PC-9 (cell line): Measurements from ENCODE around the gene PNMA6F. TPM values are rescaled to one million over a fixed set of nuclear protein-coding genes. Genes with fewer than 3 reads are reported as not detected.

Experiments
- BruUV-seq: library from RNA; stranded (reverse); fragments of 400-500 nt; replicated peaks from 2 replicates; lab custom pipeline; 2021; lab: Mats Ljungman, UMichigan
- CTCF ChIA-PET: fragments of 300-600 bp; sonication (Branson Sonifier 250); formaldehyde crosslinking; loops from one replicate; lab custom pipeline; 2022; ENCODE audit warnings: antibody characterized with exemption; lab: Charles Lee
- POLR2A ChIA-PET: fragments of 300-600 bp; sonication (Branson Sonifier 250); formaldehyde crosslinking; loops from one replicate; lab custom pipeline; 2022; ENCODE audit warnings: antibody characterized with exemption; ENCODE audit not compliant: unreplicated experiment; lab: Charles Lee
- DNase-seq, 2 experiments: peaks; one replicate each; pipeline versions ENCODE4 v3.0.0 to v3.0.0-alpha.2; 2015 to 2022; ENCODE audit warnings: mixed read lengths in 1 of 2
- H2AFZ ChIP-seq: fragments of 200-600 bp; sonication (generic); 2 replicates; pipeline ENCODE4 v1.8.1; 2017; ENCODE audit warnings: antibody characterized with exemption
- H3F3A ChIP-seq: fragments of 200-600 bp; sonication (generic); 2 replicates; pipeline ENCODE4 v1.8.1; 2017; ENCODE audit warnings: antibody characterized with exemption, mild to moderate bottlenecking, low read depth; ENCODE audit not compliant: insufficient read depth
- H3K27ac ChIP-seq: fragments of 200-600 bp; sonication (generic); 2 replicates; pipeline ENCODE4 v1.6.1; 2016; ENCODE audit warnings: mixed run types
- H3K27me3 ChIP-seq: fragments of 200-600 bp; sonication (generic); 2 replicates; pipeline ENCODE4 v1.6.1; 2016; ENCODE audit warnings: low read depth, mixed run types; ENCODE audit not compliant: insufficient read depth
- H3K36me3 ChIP-seq: fragments of 200-600 bp; sonication (generic); 2 replicates; pipeline ENCODE4 v1.6.1; 2016; ENCODE audit warnings: low read depth, mixed run types
- H3K4me1 ChIP-seq: fragments of 200-600 bp; sonication (generic); replicated peaks from 2 replicates; pipeline ENCODE4 v1.6.1; 2016; ENCODE audit warnings: mixed run types; ENCODE audit not compliant: insufficient read depth
- H3K4me2 ChIP-seq: fragments of 200-600 bp; sonication (generic); 2 replicates; pipeline ENCODE4 v1.6.1; 2017; ENCODE audit warnings: mixed run types
- H3K4me3 ChIP-seq: fragments of 200-600 bp; sonication (generic); 2 replicates; pipeline ENCODE4 v1.6.1; 2016; ENCODE audit warnings: mixed run types
- H3K79me2 ChIP-seq: fragments of 200-600 bp; sonication (generic); 2 replicates; pipeline ENCODE4 v1.6.1; 2017; ENCODE audit warnings: low read depth, mixed run types
- H3K9me2 ChIP-seq: fragments of 200-600 bp; sonication (generic); 2 replicates; pipeline ENCODE4 v1.8.1; 2017; ENCODE audit warnings: mild to moderate bottlenecking; ENCODE audit not compliant: insufficient read depth
- H3K9me3 ChIP-seq: fragments of 200-600 bp; sonication (generic); 2 replicates; pipeline ENCODE4 v1.8.1; 2016; ENCODE audit warnings: low read depth; ENCODE audit not compliant: insufficient read depth
- H4K20me1 ChIP-seq: fragments of 200-600 bp; sonication (generic); 2 replicates; pipeline ENCODE4 v1.8.1; 2017; ENCODE audit not compliant: insufficient read depth
- CTCF ChIP-seq: fragments of 200-600 bp; sonication (generic); conservative IDR thresholded peaks from 2 replicates; pipeline ENCODE4 v1.6.1; 2017; ENCODE audit warnings: mixed run types, antibody characterized with exemption, mild to moderate bottlenecking, moderate library complexity
- EZH2 ChIP-seq: fragments of 200-600 bp; sonication (generic); IDR thresholded peaks from 2 replicates; pipeline ENCODE4 v1.8.0; 2017; ENCODE audit warnings: antibody characterized with exemption, low read depth
- intact Hi-C: fragments of 100-400 bp; cut with micrococcal nuclease; formaldehyde crosslinking; loops from one replicate; pipeline ENCODE4 v1.10.0; 2022; ENCODE audit not compliant: unreplicated experiment
- total RNA-seq: library from RNA; stranded (reverse); gene quantifications from 2 replicates; pipeline ENCODE4 v1.2.3, GENCODE V29; 2021

PNMA6F gene
- total RNA-seq, 1 experiment from 2014 or later: not detected

DNA sequence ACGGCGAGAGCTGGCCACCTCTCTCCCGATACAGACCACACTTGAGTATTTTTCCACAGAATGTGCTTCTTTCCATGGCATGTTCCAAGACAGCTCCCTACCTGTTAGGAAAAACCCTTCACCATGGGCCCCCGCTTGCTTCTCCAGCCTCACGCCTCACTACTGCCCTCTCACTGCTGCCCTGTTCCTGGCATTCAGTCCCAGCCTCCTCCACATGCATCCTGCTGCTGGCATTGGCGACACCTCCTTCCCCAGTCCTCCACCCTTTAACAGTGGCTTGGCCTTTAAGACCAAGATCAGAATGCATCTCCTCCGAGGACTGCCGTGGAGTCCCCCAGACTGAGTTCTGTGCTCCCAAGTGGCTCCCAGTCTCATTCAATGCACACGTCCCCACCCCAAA, 10.7 kb downstream of the PNMA6F start:
- H3F3A ChIP-seq: no peaks in the 10 kb centered on the region
- no peak for TF ChIP-seq EZH2
- TF ChIP-seq CTCF: no peak
- no peaks in the 10 kb centered on the region for H3K9me2 ChIP-seq
- CTCF ChIA-PET: no interaction called here
- BruUV-seq: no TSS peak
- intact Hi-C loops: no loop called here
- H3K36me3 ChIP-seq: no peaks in the 10 kb centered on the region
- no peak overlapping the region for H3K4me2 ChIP-seq
- POLR2A ChIA-PET: no interaction called here
- no peak overlapping the region for H3K27ac ChIP-seq
- no peaks in the 10 kb centered on the region for H3K4me1 ChIP-seq
- H3K4me3 ChIP-seq: no peak overlapping the region
- no peaks in the 10 kb centered on the region for H3K79me2 ChIP-seq
- no peaks in the 10 kb centered on the region for H3K9me3 ChIP-seq
- no peaks in the 10 kb centered on the region for H3K27me3 ChIP-seq
- no peaks in the 10 kb centered on the region for H4K20me1 ChIP-seq
- H2AFZ ChIP-seq: no peak overlapping the region
- DNase-seq: no peak

DNA sequence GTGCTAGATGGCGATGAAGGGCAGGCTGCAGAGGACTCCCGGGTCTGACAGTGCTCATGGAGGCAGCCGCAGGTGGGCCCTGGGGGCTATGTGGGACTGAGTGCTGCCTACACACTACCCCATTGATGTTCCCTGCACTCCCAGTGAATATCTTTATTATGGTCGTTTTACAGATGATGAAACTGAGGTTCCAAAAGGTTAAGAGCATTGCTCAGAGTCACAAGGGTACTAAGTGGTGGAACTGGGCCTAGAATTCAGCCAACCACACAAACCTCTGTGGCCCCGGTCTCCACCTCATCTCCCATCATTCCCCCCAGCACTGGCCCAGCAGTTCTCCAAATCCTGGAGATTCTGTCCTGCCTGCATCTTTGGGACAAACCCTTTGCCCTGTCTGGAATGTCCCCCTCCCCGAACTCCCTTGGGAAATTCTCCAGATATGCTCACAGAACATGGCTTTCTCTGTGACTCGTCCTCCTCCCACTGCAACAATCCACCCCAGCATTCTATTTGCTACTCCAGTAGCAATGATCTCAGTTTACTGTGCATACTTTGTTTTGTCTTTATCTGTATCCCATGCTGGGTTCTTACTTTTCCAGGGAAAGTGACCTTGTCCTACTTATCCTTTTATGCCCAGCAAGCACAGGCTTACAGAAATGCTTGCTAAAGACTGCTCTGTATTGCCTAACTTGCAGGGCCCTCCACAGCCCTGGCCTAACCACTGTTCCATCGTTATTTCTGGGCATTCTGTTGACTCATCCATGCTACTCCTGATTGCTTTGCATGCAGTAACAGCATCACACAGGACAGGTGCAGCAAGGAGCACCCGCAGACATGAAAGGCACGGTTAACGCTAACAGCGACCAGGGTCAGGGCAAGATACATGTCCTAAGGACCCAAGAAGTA, 14.0 kb downstream of the PNMA6F start:
- H3K4me3 ChIP-seq: no peak overlapping the region
- peaks cover 28% of the 10 kb centered on the region for H3K27me3 ChIP-seq
- H3K9me3 ChIP-seq: no peaks in the 10 kb centered on the region
- no peak overlapping the region for H3K4me2 ChIP-seq
- no peaks in the 10 kb centered on the region for H3K4me1 ChIP-seq
- H3K9me2 ChIP-seq: no peaks in the 10 kb centered on the region
- ChIA-PET POLR2A (no interaction called here), CTCF (no interaction called here)
- H3K27ac ChIP-seq: no peak overlapping the region
- no peaks in the 10 kb centered on the region for H3K36me3 ChIP-seq
- intact Hi-C loops: no loop called here
- no peaks in the 10 kb centered on the region for H4K20me1 ChIP-seq
- H3K79me2 ChIP-seq: no peaks in the 10 kb centered on the region
- no TSS peak for BruUV-seq
- TF ChIP-seq EZH2 (no peak), CTCF (no peak)
- no peak for DNase-seq
- H3F3A ChIP-seq: no peaks in the 10 kb centered on the region
- H2AFZ ChIP-seq: no peak overlapping the region

DNA sequence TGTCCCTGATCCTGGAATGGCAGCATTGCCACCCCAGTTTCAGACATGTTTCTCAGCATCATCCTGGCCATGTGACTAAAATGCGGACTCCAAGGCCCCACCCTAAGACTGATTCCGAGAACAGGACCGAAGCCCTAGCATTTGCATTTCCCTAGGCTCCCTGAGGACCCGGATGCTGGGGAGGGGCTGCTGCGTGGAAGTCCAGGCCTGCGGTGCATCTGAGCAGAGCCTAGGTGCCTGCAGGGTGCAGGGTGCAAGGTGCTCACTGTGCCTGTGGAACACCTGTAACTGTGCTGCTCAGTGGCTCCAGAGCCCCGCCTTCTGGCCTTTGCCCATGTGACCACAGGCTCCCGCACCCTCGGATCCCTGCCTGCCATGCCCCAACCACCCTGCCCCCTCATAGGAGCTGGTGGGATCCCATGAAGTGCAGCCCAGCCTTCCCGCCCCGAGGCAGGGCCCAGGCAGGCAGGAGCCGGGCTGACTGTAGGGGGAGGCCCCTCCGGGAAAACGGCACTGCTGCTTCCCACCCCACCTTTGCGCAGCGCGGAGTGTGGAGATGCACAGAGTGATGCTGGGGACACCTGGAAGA, 14.9 kb downstream of the PNMA6F start:
- peaks cover 37% of the 10 kb centered on the region for H3K27me3 ChIP-seq
- CTCF ChIA-PET: no interaction called here
- no peaks in the 10 kb centered on the region for H3K9me3 ChIP-seq
- TF ChIP-seq EZH2 (no peak), CTCF (no peak)
- no peak for DNase-seq
- no peaks in the 10 kb centered on the region for H3K79me2 ChIP-seq
- no peak overlapping the region for H3K4me2 ChIP-seq
- no peak overlapping the region for H3K4me3 ChIP-seq
- H3F3A ChIP-seq: no peaks in the 10 kb centered on the region
- intact Hi-C loops: no loop called here
- BruUV-seq: no TSS peak
- POLR2A ChIA-PET: no interaction called here
- no peaks in the 10 kb centered on the region for H3K36me3 ChIP-seq
- H3K9me2 ChIP-seq: no peaks in the 10 kb centered on the region
- no peak overlapping the region for H2AFZ ChIP-seq
- no peaks in the 10 kb centered on the region for H3K4me1 ChIP-seq
- no peaks in the 10 kb centered on the region for H4K20me1 ChIP-seq
- H3K27ac ChIP-seq: no peak overlapping the region
